ENCODE results near the gene SLC35D1. TPM values are rescaled to one million over a fixed set of nuclear protein-coding genes. Genes with fewer than 3 reads are reported as not detected.

Gene SLC35D1
- total RNA-seq, 1 experiment from 2014 or later, result 3.8 TPM

- no peak overlapping the region for H3K4ac ChIP-seq (ENCODE audit: low read depth, low read length)
- H3K4me3 Mint-ChIP-seq, result no peak overlapping the region
- no peak for TF ChIP-seq CTCF (conservative IDR thresholded peaks at IDR 0.05)
- H3K4me2 ChIP-seq (ENCODE audit: insufficient read depth, insufficient read length, low read length), result no peak overlapping the region
- H2AK5ac ChIP-seq (ENCODE audit: insufficient read length, low read length), result no peak overlapping the region
- no peaks in the 10 kb centered on the region for H3K79me1 ChIP-seq (ENCODE audit: insufficient read depth, low read depth, low read length, poor library complexity, severe bottlenecking)
- no peak overlapping the region for H3K56ac ChIP-seq (ENCODE audit: insufficient read length, low read depth, low read length)
- H3K27ac ChIP-seq (ENCODE audit: insufficient read length, low read depth, low read length), result no peak overlapping the region
- H3K9me3 Mint-ChIP-seq, result no peaks in the 10 kb centered on the region
- H3K4me1 Mint-ChIP-seq, result peaks cover 0 to 2% of the 10 kb centered on the region in 2 experiments; a peak in 1 of 4 replicates
- no peak overlapping the region for H4K8ac ChIP-seq (replicated peaks; ENCODE audit: insufficient read length, low read depth, low read length)
- H3K27me3 Mint-ChIP-seq (ENCODE audit: low read depth), result no peaks in the 10 kb centered on the region
- H3K23me2 ChIP-seq (ENCODE audit: insufficient read length, low read depth, low read length, poor library complexity, severe bottlenecking), result no peaks in the 10 kb centered on the region
- H2BK12ac ChIP-seq (ENCODE audit: insufficient read length, low read depth, low read length), result no peak overlapping the region
- H2AFZ ChIP-seq (ENCODE audit: low read length), result no peak overlapping the region
- no peak overlapping the region for H3K27ac Mint-ChIP-seq
- H3K36me3 Mint-ChIP-seq (ENCODE audit: insufficient read depth in 1 of 3, low read depth in 3 of 3), result peaks cover 0 to 2% (median 0%) of the 10 kb centered on the region in 3 experiments; a peak in 1 of 7 replicates
- no peak for DNase-seq
- no peak overlapping the region for H2BK20ac ChIP-seq (ENCODE audit: low read depth, low read length, poor library complexity, severe bottlenecking)
- H4K91ac ChIP-seq (ENCODE audit: insufficient read length, low read depth, low read length), result no peak overlapping the region
- H3K79me2 ChIP-seq (ENCODE audit: insufficient read depth, low read length), result no peaks in the 10 kb centered on the region
- H4K5ac ChIP-seq (ENCODE audit: insufficient read length, low read depth, low read length), result no peak overlapping the region
- H3T11ph ChIP-seq (ENCODE audit: low read length), result no peak overlapping the region
- no peak overlapping the region for H3K9ac ChIP-seq (ENCODE audit: extremely low read depth, insufficient read length, low read length)
- H4K20me1 ChIP-seq (ENCODE audit: control insufficient read depth, insufficient read depth, insufficient read length), result no peaks in the 10 kb centered on the region
- no peaks in the 10 kb centered on the region for H3K4me1 ChIP-seq (ENCODE audit: insufficient read depth, low read length)
- no peak overlapping the region for H2BK5ac ChIP-seq (ENCODE audit: insufficient read length, low read length)
- no peak overlapping the region for H2BK120ac ChIP-seq (ENCODE audit: low read depth, low read length, poor library complexity, severe bottlenecking)
- H3K18ac ChIP-seq (ENCODE audit: insufficient read length, low read depth, low read length), result no peak overlapping the region
- H3K23ac ChIP-seq (ENCODE audit: insufficient read length, low read depth, low read length), result no peak overlapping the region
- no peak overlapping the region for H3K14ac ChIP-seq (ENCODE audit: insufficient read depth, low read length)
- no CpG with 5 or more reads among the region's 7 CpGs for WGBS (ENCODE audit: extremely low coverage, insufficient read length, low lambda C conversion rate)
- H2BK15ac ChIP-seq (ENCODE audit: low read depth, low read length), result no peak overlapping the region
- no peaks in the 10 kb centered on the region for H3K9me3 ChIP-seq (ENCODE audit: control insufficient read depth, low read depth, low read length)
- H3K27me3 ChIP-seq (ENCODE audit: insufficient read depth, low read length), result no peaks in the 10 kb centered on the region
These were observed 54.1 kb downstream of the SLC35D1 start for GRCh38 chr1:66999640-67000400.
